HG02852 (cell line): ENCODE data around the gene BCAS2.
"Not testable (repeated sequence)": the region's sequence is repeated elsewhere in the genome, so short reads cannot be mapped to it uniquely, and the experiment has no call there.

ENCODE experiments used
- ATAC-seq: cut with Tn5 transposase; IDR thresholded peaks from one replicate; pipeline ENCODE4 v1.9.1; 2021; ENCODE audit warnings: mild to moderate bottlenecking, moderate library complexity; ENCODE audit not compliant: unreplicated experiment

Gene BCAS2

DNA sequence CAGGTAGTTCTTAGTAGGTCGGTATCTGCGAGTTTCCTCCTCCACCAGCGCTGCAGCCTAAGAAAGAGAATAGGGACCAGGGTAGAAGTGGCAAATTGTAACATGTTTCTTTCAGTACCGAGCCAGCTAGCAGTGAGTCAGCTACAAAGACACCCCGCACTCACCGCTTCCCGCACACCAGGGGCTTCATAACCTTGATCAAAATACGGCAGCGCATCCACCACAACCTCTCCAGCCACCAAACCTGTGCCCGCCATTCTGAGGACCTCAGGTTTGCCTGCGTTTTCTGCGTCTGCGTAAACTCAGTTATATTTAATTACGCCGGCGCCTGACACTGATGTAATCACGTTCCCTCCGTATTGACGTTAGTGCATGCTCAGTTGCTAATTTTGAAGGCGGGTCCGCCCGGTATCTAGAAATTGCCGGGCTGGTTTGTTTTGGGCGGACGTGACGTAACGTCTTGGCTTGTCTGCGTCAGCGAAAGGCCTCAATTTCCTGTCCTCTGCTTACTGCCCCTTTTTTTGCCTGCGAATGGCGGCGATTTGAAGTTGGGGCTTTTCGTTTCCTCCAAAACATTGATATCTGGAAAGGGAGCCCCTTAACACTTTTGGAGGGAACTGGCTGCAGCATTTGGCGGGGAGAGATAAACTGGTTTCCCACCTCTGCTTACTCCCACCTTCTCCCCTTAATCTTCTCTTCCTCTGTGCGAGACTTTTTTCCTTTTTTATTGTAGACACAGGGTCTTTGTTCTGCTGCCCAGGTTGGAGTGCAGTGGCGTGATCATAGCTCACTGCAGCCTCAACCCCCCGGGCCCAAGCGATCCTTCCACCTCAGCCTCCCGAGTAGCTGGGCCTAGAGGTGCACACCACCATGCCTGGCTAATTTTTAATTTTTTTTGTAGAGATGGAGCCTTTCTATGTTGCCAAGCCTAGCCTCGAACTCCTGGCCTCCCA lies at the start of gene BCAS2:
Gene BCAS2 (minus strand): TSS at position 281 of the 953 bp plus-strand sequence. CDS start 24 bp downstream, at position 257.
- peak; percentile 100 for ATAC-seq

DNA sequence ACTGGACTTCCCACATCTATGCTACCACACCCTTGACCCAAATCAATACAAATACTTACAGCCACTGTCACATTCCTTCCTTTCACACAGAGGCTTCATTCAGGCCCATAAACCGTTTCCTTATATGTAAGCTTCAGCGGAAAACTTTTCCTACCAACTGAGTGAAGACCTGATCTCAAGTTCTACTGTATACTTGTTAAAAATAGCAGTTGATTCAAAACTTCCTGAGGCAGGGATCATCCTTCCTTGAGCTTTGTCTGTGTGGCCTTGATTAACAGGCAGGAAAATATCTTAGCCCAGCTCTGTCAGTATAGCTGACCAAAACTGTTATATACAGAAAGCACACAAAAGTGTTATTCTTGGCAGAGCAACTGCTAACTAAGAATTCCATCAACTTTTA lies 45.7 kb upstream of the BCAS2 start:
- ATAC-seq, result no peak

DNA sequence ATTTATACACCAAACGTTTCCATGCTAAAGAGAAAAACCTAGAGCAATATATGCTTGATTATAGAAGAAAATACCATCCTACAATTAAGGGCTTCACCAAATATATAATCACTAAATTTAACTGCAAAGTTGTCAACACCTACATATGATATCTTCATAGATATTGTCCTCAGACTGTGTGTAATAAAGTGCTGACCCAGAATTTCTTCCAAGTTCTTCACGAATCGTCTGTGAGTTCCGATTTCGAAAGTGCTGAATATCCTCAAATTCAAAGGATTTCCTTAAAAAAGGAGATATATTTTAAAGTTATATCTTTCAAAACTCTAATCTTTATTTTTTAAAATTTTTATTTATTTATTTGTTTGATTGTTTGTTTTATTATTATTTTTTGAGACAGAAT lies 41.9 kb upstream of the BCAS2 start:
- no peak for ATAC-seq

DNA sequence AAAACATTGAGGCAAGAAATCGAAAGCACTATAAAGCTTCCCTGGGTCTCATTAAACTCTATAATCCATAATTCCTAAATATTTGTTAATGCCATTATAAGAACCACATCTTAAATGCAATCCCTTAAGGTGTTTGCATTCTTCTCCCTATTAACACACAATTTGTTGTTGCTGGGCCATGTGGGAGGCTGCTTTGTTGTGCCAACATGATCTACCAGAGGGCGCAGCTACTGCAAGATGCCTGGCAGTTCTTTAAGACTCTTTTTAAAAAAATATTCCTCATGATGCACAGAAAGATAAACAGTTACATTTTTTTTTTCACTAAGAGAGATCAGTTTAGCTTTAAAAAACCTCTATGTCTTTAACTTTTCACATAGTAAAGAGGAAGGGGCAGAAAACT lies 39.0 kb upstream of the BCAS2 start:
- no peak for ATAC-seq

DNA sequence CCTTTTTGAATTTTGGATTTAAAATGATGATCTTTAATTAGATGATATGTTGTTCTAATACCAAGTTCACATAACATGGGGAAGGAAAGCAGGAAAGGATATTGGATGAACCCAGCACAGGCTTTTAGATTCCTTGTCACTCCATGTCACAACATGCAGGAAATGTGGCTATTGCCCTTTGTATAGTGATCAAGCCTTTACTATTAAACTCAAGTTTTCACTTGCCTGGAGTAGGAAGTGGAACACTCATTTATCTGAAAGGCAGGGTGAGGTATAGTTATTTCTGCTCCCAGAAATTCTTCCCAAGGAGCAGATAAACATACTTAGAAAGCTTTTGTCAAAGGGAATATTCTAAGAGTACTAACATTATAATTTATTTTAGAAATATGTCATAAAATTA lies 37.2 kb upstream of the BCAS2 start:
- ATAC-seq, result no peak

DNA sequence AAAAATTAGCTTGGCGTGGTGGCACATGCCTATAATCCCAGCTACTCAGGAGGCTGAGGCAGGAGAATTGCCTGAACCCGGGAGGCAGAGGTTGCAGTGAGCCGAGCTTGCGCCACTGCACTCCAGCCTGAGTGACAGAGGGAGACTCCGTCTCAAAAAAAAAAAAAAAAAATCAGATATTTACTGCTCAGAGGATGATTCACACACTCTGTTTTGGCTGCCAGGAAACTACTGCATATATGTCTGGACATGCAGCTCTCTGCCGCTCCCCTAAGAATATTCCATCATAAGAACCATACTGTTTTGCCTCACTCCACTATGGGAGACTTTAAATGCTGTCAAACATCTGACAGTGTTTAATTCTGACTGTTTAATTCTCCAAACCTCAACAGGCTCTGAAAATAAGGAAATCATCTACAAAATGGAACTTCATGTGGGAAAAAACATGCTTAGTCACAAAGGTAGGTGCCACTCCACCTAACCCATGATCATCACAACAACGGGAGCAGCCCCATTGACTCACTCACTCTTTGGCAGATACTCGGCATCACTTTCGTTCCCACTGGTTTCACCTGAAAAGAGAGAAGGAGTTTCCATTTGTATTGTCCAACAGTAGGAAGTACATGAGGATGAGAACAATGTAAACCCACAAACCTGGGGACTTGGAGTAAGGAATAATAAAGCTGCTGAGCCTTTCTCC lies 29.3 kb upstream of the BCAS2 start:
- ATAC-seq, result no peak

DNA sequence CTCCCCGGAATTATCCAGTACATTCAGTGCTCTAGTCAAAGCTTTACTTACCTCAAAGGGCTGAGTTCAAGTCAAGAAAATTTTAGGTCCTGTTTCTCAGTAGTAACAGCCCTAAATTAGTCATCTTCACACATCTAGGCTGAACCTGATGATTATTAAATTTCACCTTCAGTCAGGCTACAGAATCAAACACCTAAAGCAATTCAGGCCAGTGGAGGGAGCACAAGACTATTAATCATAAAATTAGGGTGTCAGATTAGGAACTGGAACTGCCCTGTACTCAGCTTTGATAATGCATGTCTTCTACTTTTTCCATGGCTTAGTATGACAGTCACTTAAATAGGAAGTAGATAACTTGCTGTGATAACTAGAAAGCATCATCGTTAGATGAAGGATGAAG lies 28.4 kb upstream of the BCAS2 start:
- no peak for ATAC-seq

DNA sequence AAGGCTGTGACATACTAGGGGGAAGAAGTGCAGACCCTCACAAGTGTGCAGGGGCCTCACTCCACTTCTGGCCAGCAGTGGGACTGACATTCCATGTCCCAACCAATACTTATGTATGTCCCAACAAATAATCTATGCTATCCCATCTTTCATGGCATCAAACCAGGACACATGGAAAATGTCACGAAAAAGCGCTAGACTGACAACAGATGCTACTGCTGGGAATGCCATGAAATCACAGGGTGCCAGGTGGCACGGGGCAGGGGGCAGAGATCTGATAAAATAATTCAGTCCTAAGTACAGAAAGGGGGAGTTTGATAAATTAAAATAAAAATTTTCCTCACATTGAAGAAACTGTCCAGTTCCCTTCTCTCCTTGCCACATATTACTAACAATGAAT lies 27.6 kb upstream of the BCAS2 start:
- no peak for ATAC-seq

DNA sequence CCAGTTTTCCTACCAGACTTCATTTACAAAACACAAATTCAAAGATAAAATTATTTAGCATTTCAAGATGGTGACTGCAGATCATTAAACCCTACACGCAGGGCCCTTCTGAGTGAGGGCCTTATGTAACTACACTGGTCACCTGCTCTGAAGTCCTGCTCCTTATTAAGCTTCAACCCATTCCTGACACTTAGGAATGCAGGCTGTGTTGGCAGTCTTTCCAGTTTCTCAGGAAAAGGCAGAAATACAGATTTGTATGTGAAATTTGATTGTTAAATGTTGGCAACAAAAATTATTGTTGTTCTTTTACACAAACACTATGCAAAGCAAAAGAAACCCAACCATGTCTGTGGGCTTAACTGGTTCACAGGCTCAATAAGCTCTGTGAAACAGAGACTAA lies 25.8 kb upstream of the BCAS2 start:
- no peak for ATAC-seq

DNA sequence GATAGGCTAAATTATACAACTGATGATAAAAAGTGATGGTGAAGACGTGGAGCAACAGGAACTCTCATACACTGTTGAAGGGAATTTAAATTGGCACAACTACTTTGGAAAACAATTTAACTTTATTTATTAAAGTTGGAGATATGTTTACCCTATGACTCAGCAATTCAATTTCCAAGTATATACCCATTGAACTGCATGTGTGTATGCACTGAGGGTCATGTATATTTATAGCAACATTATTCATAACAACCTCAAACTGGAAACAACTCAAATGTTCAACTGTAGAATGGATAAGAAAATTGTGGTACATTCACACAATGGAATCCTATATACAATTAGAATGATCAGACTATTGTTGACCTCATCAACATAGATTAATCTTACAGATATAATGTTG lies 16.5 kb upstream of the BCAS2 start:
- ATAC-seq, result no peak

DNA sequence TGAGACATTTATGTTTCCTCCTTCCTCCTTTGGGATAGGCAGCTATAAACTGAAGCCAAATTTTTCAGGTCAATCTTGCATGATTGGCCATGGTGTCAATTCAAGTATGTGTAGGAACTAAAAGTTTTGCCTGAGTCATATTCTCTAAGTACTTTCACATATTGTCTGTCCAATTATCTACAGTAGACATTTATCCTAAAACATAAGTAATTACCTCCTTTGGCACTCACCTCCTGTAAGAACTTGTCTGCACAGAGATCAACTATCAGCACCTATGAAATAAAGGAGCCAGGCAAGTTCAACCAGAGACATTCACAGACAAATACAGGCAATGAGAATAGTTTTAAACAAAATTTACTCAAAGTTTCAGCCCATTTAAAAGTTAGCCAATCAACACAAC lies 14.2 kb upstream of the BCAS2 start:
- ATAC-seq, result no peak

DNA sequence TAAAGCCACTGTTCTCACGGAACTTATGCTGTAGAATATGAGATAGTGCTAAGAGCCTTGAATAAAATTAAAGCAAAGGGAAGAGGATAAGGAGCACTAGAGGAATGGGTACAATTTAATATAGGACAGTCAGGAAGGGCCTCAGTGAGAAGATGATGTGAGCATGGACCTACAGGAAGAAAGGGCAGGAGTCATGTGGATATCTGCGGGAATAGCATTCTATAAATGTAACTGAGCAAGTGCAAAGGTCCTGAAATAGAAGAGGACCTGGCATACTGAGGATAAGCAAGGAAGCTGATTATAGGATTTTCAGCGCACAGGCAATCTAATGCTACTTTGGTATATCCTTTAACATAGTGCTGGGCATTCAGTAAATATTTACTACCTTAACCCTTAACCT lies 12.6 kb upstream of the BCAS2 start:
- ATAC-seq, result no peak

DNA sequence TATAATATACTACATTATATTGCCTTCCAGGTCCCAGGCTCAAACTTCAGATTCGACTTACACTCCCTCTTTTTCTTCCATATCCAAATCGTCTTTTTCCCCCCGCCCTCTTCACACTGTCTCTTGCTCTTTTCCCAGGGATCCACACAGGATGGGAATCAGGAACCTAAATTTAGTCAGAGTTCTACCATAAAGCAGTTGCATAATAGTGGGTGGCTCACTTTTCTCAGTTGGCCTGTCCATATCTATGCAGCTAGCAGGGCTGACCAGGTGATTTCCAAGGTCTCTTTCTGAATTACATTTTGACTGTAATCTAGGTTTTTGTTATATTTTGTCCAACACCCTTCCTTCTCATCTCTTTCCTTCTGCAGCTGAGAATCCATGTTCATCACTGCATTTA lies 7.7 kb upstream of the BCAS2 start:
- ATAC-seq, result no peak

DNA sequence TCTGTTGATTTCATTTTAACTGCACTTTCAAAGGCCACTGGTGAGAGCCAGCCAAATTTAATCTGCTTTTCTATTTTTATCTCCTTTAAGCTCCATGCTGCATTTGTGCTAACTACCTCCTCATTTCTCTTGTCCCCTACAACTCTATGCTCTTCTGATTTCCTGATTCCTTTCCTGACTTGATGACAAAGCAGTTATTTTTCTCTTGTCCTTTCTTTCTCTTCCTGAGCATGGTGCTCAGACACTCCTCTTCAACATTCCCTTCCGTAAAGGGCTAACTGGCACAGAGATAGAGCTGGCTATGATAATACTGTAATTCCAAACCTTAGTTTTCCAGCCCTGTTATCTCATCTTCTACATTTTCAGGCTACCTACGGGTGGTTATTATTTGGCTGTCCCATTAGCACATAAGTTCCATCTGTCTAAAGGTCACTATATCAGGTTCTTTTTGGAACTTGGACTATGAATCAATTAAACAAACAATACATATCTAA lies 6.8 kb upstream of the BCAS2 start:
- ATAC-seq, result no peak

DNA sequence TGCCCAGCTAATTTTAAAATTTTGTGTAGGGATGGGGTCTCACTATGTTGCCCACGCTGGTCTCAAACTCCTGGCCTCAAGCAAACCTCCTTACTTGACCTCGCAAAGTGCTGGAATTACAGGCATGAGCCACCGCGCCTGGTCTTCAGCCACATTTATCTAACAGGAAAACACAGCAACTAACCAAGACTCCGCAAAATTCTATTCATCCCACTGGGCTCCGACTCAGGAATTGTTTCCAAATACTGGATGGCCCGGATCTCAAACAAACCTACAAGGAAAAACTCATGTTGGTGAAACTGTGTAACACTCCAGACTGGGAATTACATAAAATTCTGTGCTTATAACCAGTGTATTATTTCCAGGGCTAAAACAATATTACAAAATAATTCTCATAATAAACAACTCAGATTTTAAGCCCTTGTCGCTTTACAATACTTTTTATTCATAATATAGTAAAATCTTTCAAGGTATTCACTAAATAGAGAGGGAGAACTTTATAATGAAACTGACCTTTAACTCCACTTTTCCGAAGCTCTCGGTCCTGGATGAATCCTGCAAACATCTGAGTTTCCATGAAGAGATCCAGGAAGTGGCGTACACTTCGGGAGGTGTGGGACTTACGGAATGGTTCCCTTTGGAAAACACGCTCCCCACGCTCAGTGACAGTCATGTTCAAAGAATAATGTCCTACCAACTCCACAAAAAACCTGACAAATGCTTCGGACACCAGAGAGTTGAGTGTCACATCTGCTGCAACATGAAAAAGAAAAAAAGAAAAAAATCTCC lies 6.0 kb upstream of the BCAS2 start:
- ATAC-seq, result no peak

DNA sequence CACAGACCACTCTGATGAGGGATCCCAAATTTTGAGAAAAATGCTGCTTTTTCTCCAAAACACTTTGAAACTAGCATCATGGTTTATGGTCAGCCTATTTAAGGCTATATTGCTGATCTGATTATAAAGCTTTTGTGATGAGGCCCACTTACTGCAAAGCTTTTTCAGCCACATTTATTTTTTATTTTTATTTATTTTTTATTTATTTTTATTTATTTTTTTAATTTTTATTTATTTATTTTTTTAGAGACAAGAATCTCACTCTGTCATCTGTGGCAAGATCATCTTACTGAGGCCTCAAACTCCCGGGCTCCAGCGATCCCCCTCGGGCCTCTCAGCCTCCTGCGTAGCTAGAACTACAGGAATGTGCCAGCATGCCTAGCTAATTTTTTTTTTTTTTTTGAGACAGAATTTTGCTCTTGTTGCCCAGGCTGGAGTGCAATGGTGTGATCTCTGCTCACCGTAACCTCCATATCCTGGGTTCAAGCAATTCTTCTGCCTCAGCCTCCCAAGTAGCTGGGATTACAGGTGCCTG lies 5.2 kb upstream of the BCAS2 start:
- ATAC-seq, result no peak

DNA sequence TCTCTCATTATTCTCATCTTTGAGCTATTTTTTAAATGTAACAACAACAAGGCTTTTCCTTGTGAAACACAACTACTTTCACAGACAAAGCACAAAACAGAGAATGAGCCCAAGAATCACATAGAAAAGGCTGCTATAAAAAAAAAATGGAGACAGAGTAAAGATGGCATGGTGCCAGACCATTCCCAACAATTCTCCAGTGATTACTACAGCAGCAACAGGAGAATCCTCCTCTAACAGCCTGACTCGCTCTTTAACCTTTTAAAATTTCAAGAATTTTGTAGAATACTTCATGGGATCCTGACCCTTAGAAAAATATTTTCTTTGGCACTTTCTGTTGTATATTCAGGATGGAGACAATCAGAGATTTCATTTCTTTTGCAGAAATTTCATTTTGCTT lies 3.8 kb upstream of the BCAS2 start:
- ATAC-seq, result no peak

DNA sequence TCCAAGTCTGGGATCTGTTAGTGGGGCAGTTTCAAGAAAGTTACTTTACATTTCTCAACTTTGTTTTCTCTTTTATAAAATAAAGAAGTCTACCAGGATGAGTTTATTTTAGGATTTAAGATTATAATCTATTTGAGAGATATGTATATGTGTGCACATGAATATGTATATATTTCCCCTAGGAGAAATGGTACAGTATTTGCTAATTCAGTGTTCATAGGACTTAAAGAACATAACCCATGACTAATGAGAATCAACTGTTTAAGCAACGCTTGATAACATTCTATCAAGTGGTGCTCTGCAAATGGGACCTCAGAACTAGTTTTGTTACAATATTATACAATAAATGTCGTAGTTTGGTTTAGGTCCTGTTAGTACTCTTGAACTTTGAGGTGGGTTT lies 7.0 kb downstream of the BCAS2 start:
- no peak for ATAC-seq

DNA sequence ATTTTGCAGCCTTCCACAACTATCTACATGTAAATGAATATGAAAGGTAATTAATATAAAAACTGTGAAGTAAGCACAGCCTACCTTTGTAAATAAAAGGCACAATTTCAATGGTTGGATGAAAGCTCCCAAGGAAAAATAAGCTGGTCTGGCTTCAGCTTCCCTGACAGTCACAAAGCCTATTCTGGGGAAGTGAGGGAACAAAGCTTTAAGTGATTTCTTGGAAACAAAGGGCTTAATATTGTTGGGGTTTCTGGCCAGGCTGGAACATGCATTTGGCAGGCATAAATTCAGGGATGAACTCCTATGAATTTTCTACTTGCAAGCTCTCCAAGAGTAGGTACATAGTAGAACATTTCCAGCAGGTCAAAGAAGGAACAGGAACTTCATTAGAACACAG lies 17.3 kb downstream of the BCAS2 start:
- ATAC-seq, result no peak

DNA sequence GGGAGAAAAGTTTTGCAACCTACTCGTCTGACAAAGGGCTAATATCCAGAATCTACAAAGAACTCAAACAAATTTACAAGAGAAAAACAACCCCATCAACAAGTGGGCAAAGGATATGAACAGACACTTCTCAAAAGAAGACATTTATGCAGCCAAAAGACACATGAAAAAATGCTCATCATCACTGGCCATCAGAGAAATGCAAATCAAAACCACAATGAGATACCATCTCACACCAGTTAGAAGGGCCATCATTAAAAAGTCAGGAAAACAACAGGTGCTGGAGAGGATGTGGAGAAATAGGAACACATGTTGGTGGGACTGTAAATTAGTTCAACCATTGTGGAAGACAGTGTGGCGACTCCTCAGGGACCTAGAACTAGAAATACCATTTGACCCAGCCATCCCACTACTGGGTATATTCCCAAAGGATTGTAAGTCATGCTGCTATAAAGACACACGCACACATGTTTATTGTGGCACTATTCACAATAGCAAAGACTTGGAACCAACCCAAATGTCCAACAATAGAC lies 18.4 kb downstream of the BCAS2 start:
- not testable (repeated sequence) for ATAC-seq

DNA sequence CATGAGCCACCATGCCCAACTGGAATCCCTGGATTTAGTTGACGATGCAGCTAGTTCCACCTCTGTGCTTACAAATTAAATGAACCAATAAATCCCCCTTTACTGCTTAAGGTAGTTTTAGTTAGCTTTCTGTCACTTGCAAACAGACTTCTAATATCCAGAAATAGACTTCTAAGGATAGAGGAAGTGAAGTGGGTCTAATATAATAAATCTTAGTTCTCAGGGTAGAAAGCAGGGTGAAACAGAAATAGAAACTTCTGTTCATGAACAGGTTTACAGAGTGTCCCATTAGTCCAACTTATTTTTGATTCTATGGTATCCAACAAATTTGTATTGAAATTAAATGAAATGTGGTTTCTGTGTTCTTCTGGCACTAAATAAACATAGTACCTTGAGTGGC lies 20.1 kb downstream of the BCAS2 start:
- no peak for ATAC-seq
